GM13977 (cell line): ENCODE measurements around the gene GRIK4.

Experiments used
- DNase-seq: peaks from one replicate; pipeline ENCODE4 v3.0.0; 2012; ENCODE audit warnings: low spot score
- CTCF ChIP-seq: IDR thresholded peaks from 2 replicates; pipeline ENCODE4 v1.5.1; 2012; ENCODE audit warnings: mild to moderate bottlenecking, control low read depth; ENCODE audit not compliant: insufficient read depth; ENCODE audit errors: extremely low read depth, missing control alignments
- in situ Hi-C: fragments of 300-500 bp; cut with MboI; formaldehyde crosslinking; loops from one replicate; pipeline ENCODE4 v1.12.0; 2022; ENCODE audit warnings: low sequenced_read_pairs, low pct_unique_long_range_greater_than_20kb, mixed read lengths, inconsistent platforms; ENCODE audit not compliant: unreplicated experiment

The GRIK4 gene

GRCh38 chr11:120919045-120919444 lies 407.5 kb downstream of the GRIK4 start:
- in situ Hi-C loops: no loop called here
- TF ChIP-seq CTCF: no peak
- DNase-seq: no peak

- DNase-seq: no peak
- in situ Hi-C loops: no loop called here
- TF ChIP-seq CTCF: no peak
These were observed 408.0 kb downstream of the GRIK4 start for GRCh38 chr11:120919566-120919965.

GRCh38 chr11:120923866-120924508 lies 412.4 kb downstream of the GRIK4 start:
- TF ChIP-seq CTCF: no peak
- DNase-seq: no peak
- in situ Hi-C loops: no loop called here

DNA sequence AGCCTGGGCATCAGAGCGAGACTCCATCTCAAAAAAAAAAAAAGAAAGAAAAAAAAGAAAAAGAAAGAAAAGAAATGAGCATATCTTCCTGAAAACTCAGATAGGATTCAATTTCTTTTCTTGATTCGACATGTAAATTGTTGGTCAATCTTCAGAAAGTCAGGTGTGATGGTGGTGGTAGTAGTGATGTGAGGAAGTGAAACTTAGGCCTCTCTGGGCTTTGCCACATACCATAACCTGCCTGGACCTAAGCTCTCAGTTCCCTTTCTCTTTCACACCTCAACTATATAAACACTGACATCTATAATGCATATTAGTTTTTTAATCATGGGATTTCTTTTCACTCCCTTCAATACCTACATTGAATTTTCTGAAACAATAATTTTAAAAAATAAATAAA lies 414.4 kb downstream of the GRIK4 start:
- no peak for TF ChIP-seq CTCF
- peak; percentile 89 for DNase-seq
- in situ Hi-C loops: loop anchor here (25.0 kb wide), 1 partner anchor 414 kb away; the partner anchor contains the start of gene GRIK4

DNA sequence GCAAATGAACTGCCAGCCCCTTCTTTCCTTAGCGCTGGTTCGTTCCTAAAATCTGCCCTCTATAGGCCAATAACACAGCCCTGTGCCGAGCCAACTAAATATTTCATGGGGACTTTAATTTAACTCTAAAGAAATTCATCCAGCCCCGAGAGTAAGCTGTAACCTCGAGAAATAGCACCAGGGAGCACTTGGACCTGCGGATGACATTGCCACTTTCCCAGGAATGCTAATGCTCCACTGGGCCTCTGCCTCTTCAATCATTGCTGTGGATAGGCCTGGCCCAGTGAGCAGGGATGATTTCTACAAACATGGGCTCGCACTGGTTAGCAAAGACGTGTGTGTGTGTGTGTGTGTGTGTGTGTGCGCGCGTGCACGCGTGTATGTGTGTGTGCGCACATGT lies 417.1 kb downstream of the GRIK4 start:
- in situ Hi-C loops: loop anchor here (25.0 kb wide), 1 partner anchor 416 kb away; the partner anchor contains the start of gene GRIK4
- no peak for DNase-seq
- no peak for TF ChIP-seq CTCF

GRCh38 chr11:120929090-120929489 lies 417.5 kb downstream of the GRIK4 start:
- in situ Hi-C loops: loop anchor here (25.0 kb wide), 1 partner anchor 417 kb away; the partner anchor contains the start of gene GRIK4
- no peak for DNase-seq
- no peak for TF ChIP-seq CTCF
